Stimulated activated CD8-positive, alpha-beta memory T cell treated with anti-CD3 and anti-CD28 coated beads, Interleukin-4, amount 100 ng/mL, for 4 hours (primary cell): Measurements from ENCODE around the gene JPT1.
"Not testable (repeated sequence)": the region's sequence is repeated elsewhere in the genome, so short reads cannot be mapped to it uniquely, and the experiment has no call there.

Experiments used
- DNase-seq, 2 donors: peaks; one replicate each; pipeline ENCODE4 v3.0.0-alpha.2; 2020; ENCODE audit warnings: low read depth in 2 of 2, low spot score in 1 of 2

Gene JPT1

GRCh38 chr17:75130632-75131277 lies 23.6 kb downstream of the JPT1 start:
- DNase-seq = no peak

- DNase-seq = no peak
Observed at GRCh38 chr17:75130059-75130631, 24.2 kb downstream of the JPT1 start.

GRCh38 chr17:75129576-75129975 lies 24.7 kb downstream of the JPT1 start:
- no peak for DNase-seq

GRCh38 chr17:75128694-75129505 lies 25.4 kb downstream of the JPT1 start:
- no peak for DNase-seq

- not testable (repeated sequence) for DNase-seq
Observed at GRCh38 chr17:75127936-75128335, 26.4 kb downstream of the JPT1 start.

- DNase-seq = no peak
Observed at GRCh38 chr17:75126954-75127353, 27.4 kb downstream of the JPT1 start.

- no peak for DNase-seq
Observed at GRCh38 chr17:75125984-75126383, 28.3 kb downstream of the JPT1 start.

- no peak for DNase-seq
Observed at GRCh38 chr17:75124819-75125162, 29.5 kb downstream of the JPT1 start.

- peak; percentile 36 to 40 for DNase-seq
Observed at GRCh38 chr17:75124041-75124818, 30.1 kb downstream of the JPT1 start.

GRCh38 chr17:75118307-75118706 lies 36.0 kb downstream of the JPT1 start:
- DNase-seq = no peak

GRCh38 chr17:75116737-75117136 lies 37.6 kb downstream of the JPT1 start:
- no peak for DNase-seq

- no peak for DNase-seq
Observed at GRCh38 chr17:75115555-75115954, 38.8 kb downstream of the JPT1 start.

- DNase-seq = no peak
Observed at GRCh38 chr17:75114552-75115314, 39.6 kb downstream of the JPT1 start.

- DNase-seq = peak; percentile 80 to 83
Observed at GRCh38 chr17:75113798-75114551, 40.3 kb downstream of the JPT1 start.

- DNase-seq = no peak
Observed at GRCh38 chr17:75111777-75112335, 42.5 kb downstream of the JPT1 start.

- DNase-seq = no peak
Observed at GRCh38 chr17:75110234-75110937, 43.9 kb downstream of the JPT1 start.

- peak; percentile 69 to 82 for DNase-seq
Observed at GRCh38 chr17:75109407-75110233, 44.7 kb downstream of the JPT1 start, which contains the start of gene ARMC7. TSS of gene ARMC7 (plus strand) at chr17:75109969. CDS start at chr17:75110289, 320 bp downstream.

- DNase-seq = no peak
Observed at GRCh38 chr17:75109046-75109406, 45.3 kb downstream of the JPT1 start.
